ENCODE results near the gene KRT81.
"Not testable (repeated sequence)": the region's sequence is repeated elsewhere in the genome, so short reads cannot be mapped to it uniquely, and the experiment has no call there.

GRCh38 chr12:52287816-52288805 lies 3.2 kb downstream of the KRT81 start:
- TF ChIP-seq, protein P1, sequence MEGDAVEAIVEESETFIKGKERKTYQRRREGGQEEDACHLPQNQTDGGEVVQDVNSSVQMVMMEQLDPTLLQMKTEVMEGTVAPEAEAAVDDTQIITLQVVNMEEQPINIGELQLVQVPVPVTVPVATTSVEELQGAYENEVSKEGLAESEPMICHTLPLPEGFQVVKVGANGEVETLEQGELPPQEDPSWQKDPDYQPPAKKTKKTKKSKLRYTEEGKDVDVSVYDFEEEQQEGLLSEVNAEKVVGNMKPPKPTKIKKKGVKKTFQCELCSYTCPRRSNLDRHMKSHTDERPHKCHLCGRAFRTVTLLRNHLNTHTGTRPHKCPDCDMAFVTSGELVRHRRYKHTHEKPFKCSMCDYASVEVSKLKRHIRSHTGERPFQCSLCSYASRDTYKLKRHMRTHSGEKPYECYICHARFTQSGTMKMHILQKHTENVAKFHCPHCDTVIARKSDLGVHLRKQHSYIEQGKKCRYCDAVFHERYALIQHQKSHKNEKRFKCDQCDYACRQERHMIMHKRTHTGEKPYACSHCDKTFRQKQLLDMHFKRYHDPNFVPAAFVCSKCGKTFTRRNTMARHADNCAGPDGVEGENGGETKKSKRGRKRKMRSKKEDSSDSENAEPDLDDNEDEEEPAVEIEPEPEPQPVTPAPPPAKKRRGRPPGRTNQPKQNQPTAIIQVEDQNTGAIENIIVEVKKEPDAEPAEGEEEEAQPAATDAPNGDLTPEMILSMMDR (IDR thresholded peaks at IDR 0.05) = not testable (repeated sequence)
- TF ChIP-seq POLR2A (IDR thresholded peaks at IDR 0.05) = not testable (repeated sequence)

Measured in Peyer's patch (tissue), 4 donors.